Panc1 (cell line): ENCODE results near the gene GPR180. TPM values are rescaled to one million over a fixed set of nuclear protein-coding genes. Genes with fewer than 3 reads are reported as not detected.

ENCODE experiments used
- ATAC-seq: fragments of 200-7000 bp; cut with Tn5 transposase; 2 replicates; pipeline ENCODE4 v1.9.1; 2020; ENCODE audit warnings: mild to moderate bottlenecking, moderate library complexity
- BruUV-seq: library from RNA; stranded (reverse); fragments of 400-500 nt; replicated peaks from 2 replicates; lab custom pipeline; 2021; lab: Mats Ljungman, UMichigan
- CTCF ChIA-PET: fragments of 300-600 bp; sonication (Branson Sonifier 250); formaldehyde crosslinking; loops from one replicate; lab custom pipeline; 2022; ENCODE audit warnings: antibody characterized with exemption; lab: Charles Lee
- POLR2A ChIA-PET: fragments of 300-600 bp; sonication (Branson Sonifier 250); formaldehyde crosslinking; loops from one replicate; lab custom pipeline; 2022; ENCODE audit warnings: antibody characterized with exemption; lab: Charles Lee
- DNase-seq: peaks from one replicate; pipeline ENCODE4 v3.0.0-alpha.2; 2010; ENCODE audit warnings: low read depth, low spot score
- H3K27ac ChIP-seq: 2 replicates; pipeline ENCODE4 v1.5.1; 2011; ENCODE audit warnings: mild to moderate bottlenecking, low read length, inconsistent platforms
- H3K27me3 ChIP-seq: fragments of 200-500 bp; sonication (Bioruptor generic); 2 replicates; pipeline ENCODE4 v1.6.0; 2014; ENCODE audit warnings: low read length, inconsistent platforms; ENCODE audit not compliant: control insufficient read depth, insufficient read depth
- H3K36me3 ChIP-seq: fragments of 200-500 bp; sonication (Bioruptor generic); 2 replicates; pipeline ENCODE4 v1.5.1; 2014; ENCODE audit warnings: inconsistent platforms, mild to moderate bottlenecking, low read length, moderate library complexity; ENCODE audit not compliant: control insufficient read depth, insufficient read depth
- H3K4me1 ChIP-seq: 2 replicates; pipeline ENCODE4 v1.5.1; 2011; ENCODE audit warnings: inconsistent platforms, mild to moderate bottlenecking, low read length, moderate library complexity; ENCODE audit not compliant: control insufficient read depth, insufficient read depth
- H3K4me3 ChIP-seq, 2 experiments: 2 replicates each; pipeline ENCODE4 v1.5.1; 2011 to 2012; ENCODE audit warnings: low read depth in 2 of 2, low read length in 2 of 2, mild to moderate bottlenecking in 2 of 2, inconsistent platforms in 1 of 2, moderate library complexity in 1 of 2
- H3K9me3 ChIP-seq: fragments of 200-500 bp; sonication (Bioruptor generic); 2 replicates; pipeline ENCODE4 v1.5.1; 2014; ENCODE audit warnings: low read depth, mild to moderate bottlenecking, inconsistent platforms, low read length, moderate library complexity; ENCODE audit not compliant: control insufficient read depth, insufficient read depth
- POLR2AphosphoS5 ChIP-seq: IDR thresholded peaks from 2 replicates; pipeline ENCODE4 v1.6.1; 2012; ENCODE audit warnings: mild to moderate bottlenecking, low read depth, low read length, moderate library complexity
- SIN3A ChIP-seq: IDR thresholded peaks from 2 replicates; pipeline ENCODE4 v1.6.1; 2012; ENCODE audit warnings: low read depth, mild to moderate bottlenecking, low read length, moderate library complexity, borderline replicate concordance; ENCODE audit not compliant: insufficient read depth
- TCF7L2 ChIP-seq: IDR thresholded peaks from 2 replicates; pipeline ENCODE4 v1.6.1; 2011; ENCODE audit warnings: mild to moderate bottlenecking, low read depth, low read length, inconsistent platforms
- in situ Hi-C: cut with HindIII; loops from 2 replicates; pipeline ENCODE4 v1.10.0; 2016; ENCODE audit warnings: low sequenced_read_pairs, low pct_unique_long_range_greater_than_20kb
- intact Hi-C: fragments of 100-400 bp; cut with micrococcal nuclease; formaldehyde crosslinking; loops from one replicate; pipeline ENCODE4 v1.10.0; 2022; ENCODE audit not compliant: unreplicated experiment
- total RNA-seq: library from RNA; stranded (reverse); gene quantifications from one replicate; pipeline ENCODE4 v1.2.1, GENCODE V29; 2021; ENCODE audit not compliant: unreplicated experiment
- TF ChIP-seq, protein P1 (sequence below), 2 experiments: IDR thresholded peaks; 2 replicates each; pipeline ENCODE4 v1.6.1; 2011 to 2012; ENCODE audit warnings: low read depth in 2 of 2, control low read depth in 1 of 2, low read length in 1 of 2, mild to moderate bottlenecking in 1 of 2, moderate library complexity in 1 of 2; ENCODE audit not compliant: insufficient read depth in 1 of 2
- TF ChIP-seq, protein P2 (sequence below): fragments of 450-650 bp; IDR thresholded peaks from 2 replicates; pipeline ENCODE4 v1.5.1; 2017; ENCODE audit warnings: mild to moderate bottlenecking

GPR180 gene
- total RNA-seq, 1 experiment from 2014 or later, result 7.1 TPM

DNA sequence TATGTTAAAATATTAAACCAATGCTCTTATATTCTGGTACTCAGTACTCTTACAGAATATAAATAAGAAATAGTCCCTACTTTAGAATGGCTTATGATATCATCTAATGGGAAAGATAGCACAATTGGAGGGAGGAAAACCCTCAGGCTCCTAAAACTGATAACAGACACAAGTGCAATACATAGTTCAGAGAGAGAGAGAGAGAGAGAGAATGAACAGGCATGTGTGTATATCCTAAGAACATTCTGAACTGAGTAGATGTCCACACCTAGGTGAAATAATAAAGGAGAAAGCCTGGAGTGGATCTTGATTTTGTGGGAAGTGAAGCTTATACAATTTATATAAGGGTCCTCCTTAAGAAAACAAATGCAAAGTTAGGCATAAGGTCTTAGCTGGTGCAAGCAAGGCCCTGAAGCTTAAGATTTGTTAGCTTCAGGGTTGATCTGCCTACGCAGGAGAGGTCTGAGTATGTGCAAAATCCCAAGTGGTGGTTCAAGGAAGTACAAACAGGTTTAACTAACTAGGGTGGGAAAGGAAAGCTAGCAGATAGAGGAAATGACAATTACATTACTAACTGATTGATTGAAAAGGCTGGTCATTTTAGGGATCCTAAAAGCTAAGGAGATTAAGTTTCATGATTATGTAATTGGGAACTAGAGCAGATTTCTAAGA is 57.4 kb downstream of the GPR180 start:
- DNase-seq, result no peak
- TF ChIP-seq, protein P1, sequence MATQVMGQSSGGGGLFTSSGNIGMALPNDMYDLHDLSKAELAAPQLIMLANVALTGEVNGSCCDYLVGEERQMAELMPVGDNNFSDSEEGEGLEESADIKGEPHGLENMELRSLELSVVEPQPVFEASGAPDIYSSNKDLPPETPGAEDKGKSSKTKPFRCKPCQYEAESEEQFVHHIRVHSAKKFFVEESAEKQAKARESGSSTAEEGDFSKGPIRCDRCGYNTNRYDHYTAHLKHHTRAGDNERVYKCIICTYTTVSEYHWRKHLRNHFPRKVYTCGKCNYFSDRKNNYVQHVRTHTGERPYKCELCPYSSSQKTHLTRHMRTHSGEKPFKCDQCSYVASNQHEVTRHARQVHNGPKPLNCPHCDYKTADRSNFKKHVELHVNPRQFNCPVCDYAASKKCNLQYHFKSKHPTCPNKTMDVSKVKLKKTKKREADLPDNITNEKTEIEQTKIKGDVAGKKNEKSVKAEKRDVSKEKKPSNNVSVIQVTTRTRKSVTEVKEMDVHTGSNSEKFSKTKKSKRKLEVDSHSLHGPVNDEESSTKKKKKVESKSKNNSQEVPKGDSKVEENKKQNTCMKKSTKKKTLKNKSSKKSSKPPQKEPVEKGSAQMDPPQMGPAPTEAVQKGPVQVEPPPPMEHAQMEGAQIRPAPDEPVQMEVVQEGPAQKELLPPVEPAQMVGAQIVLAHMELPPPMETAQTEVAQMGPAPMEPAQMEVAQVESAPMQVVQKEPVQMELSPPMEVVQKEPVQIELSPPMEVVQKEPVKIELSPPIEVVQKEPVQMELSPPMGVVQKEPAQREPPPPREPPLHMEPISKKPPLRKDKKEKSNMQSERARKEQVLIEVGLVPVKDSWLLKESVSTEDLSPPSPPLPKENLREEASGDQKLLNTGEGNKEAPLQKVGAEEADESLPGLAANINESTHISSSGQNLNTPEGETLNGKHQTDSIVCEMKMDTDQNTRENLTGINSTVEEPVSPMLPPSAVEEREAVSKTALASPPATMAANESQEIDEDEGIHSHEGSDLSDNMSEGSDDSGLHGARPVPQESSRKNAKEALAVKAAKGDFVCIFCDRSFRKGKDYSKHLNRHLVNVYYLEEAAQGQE (IDR thresholded peaks at IDR 0.05; ENCODE audit: insufficient read depth in 1 of 2, low read depth in 2 of 2, low read length in 1 of 2), result no peak
- TF ChIP-seq, protein P2, sequence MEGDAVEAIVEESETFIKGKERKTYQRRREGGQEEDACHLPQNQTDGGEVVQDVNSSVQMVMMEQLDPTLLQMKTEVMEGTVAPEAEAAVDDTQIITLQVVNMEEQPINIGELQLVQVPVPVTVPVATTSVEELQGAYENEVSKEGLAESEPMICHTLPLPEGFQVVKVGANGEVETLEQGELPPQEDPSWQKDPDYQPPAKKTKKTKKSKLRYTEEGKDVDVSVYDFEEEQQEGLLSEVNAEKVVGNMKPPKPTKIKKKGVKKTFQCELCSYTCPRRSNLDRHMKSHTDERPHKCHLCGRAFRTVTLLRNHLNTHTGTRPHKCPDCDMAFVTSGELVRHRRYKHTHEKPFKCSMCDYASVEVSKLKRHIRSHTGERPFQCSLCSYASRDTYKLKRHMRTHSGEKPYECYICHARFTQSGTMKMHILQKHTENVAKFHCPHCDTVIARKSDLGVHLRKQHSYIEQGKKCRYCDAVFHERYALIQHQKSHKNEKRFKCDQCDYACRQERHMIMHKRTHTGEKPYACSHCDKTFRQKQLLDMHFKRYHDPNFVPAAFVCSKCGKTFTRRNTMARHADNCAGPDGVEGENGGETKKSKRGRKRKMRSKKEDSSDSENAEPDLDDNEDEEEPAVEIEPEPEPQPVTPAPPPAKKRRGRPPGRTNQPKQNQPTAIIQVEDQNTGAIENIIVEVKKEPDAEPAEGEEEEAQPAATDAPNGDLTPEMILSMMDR, result peak; percentile 3; the same call in 1 of the 2 replicates
- intact Hi-C loops, result no loop called here
- Histone ChIP-seq H3K27ac (no peak overlapping the region), H3K4me3 (no peak overlapping the region), H3K4me1 (no peaks in the 10 kb centered on the region), H3K27me3 (no peaks in the 10 kb centered on the region; the same call in 1 of the 2 replicates), H3K9me3 (no peaks in the 10 kb centered on the region), H3K36me3 (no peaks in the 10 kb centered on the region)
- ChIA-PET POLR2A (no interaction called here), CTCF (no interaction called here)
- no peak; the same call in 1 of the 2 replicates for ATAC-seq
- in situ Hi-C loops, result no loop called here
- BruUV-seq, result no TSS peak

- no TSS peak for BruUV-seq
- in situ Hi-C loops, result no loop called here
- H3K4me1 ChIP-seq, result no peaks in the 10 kb centered on the region
- no peak for TF ChIP-seq POLR2AphosphoS5
- TF ChIP-seq TCF7L2, result no peak
- no peak for TF ChIP-seq SIN3A
- TF ChIP-seq, protein P2, result no peak
- TF ChIP-seq, protein P1 (IDR thresholded peaks at IDR 0.05; ENCODE audit: insufficient read depth in 1 of 2, low read depth in 2 of 2, low read length in 1 of 2), result no peak
- H3K4me3 ChIP-seq, result no peak overlapping the region
- DNase-seq (no peak), ATAC-seq (no peak)
- no peaks in the 10 kb centered on the region for H3K9me3 ChIP-seq
- POLR2A ChIA-PET, result no interaction called here
- CTCF ChIA-PET, result interaction anchor here (1.4 kb wide), 1 partner anchor 739 kb away, joined by 4 read pairs; no protein-coding TSS in a partner anchor
- H3K27me3 ChIP-seq, result no peaks in the 10 kb centered on the region; the same call in 1 of the 2 replicates
- intact Hi-C loops, result no loop called here
- H3K27ac ChIP-seq, result no peak overlapping the region
- H3K36me3 ChIP-seq, result no peaks in the 10 kb centered on the region
Measured at GRCh38 chr13:94659598-94659946, 57.9 kb downstream of the GPR180 start.
